ENCODE results near the gene RXFP4. TPM values are rescaled to one million over a fixed set of nuclear protein-coding genes. Genes with fewer than 3 reads are reported as not detected.

Gene RXFP4
- total and polyA plus RNA-seq, 7 experiments from 2014 or later = 0.60 to 1.3 TPM; not detected in 5

Small RNA genes lying within 50 kb of the gene (microRNA-seq; reads per million reads assigned to microRNA genes)
- gene MIR6738 (ENCODE audit: borderline microRNAs expressed) = not detected

Other genes starting within 250 kb of the RXFP4 start
- gene GON4L, start 84.4 kb upstream of the RXFP4 start, total RNA-seq = 100 to 1,000 TPM in 4 of 5 experiments, 10 to 100 TPM in 1; 87.2 to 138 (median 106) TPM
- 10 to 100 TPM; 25.4 to 40.5 TPM for gene GON4L, start 84.4 kb upstream of the RXFP4 start, polyA plus RNA-seq
- gene SYT11, start 82.1 kb upstream of the RXFP4 start, total RNA-seq = 10 to 100 TPM in 2 of 5 experiments, 1 to 10 TPM in 3; 1.4 to 22.9 (median 2.7) TPM
- under 1 TPM; 0.39 to 0.48 TPM for gene SYT11, start 82.1 kb upstream of the RXFP4 start, polyA plus RNA-seq
- gene RIT1, start 30.3 kb upstream of the RXFP4 start, total RNA-seq = 10 to 100 TPM; 34.0 to 83.9 (median 41.4) TPM
- 10 to 100 TPM; 19.1 to 19.7 TPM for gene RIT1, start 30.3 kb upstream of the RXFP4 start, polyA plus RNA-seq
- gene KHDC4, start 7.2 kb upstream of the RXFP4 start, total RNA-seq = 100 to 1,000 TPM in 2 of 5 experiments, 10 to 100 TPM in 3; 64.6 to 117 (median 79.8) TPM
- 1 to 10 TPM; 8.1 to 9.3 TPM for gene KHDC4, start 7.2 kb upstream of the RXFP4 start, polyA plus RNA-seq
- 100 to 1,000 TPM; 108 to 236 (median 182) TPM for gene ARHGEF2, start 36.9 kb downstream of the RXFP4 start, total RNA-seq
- gene ARHGEF2, start 36.9 kb downstream of the RXFP4 start, polyA plus RNA-seq = 10 to 100 TPM; 17.0 to 28.5 TPM
- 100 to 1,000 TPM; 207 to 278 (median 256) TPM for gene SSR2, start 79.3 kb downstream of the RXFP4 start, total RNA-seq
- 100 to 1,000 TPM; 366 to 393 TPM for gene SSR2, start 79.3 kb downstream of the RXFP4 start, polyA plus RNA-seq
- gene UBQLN4, start 112.2 kb downstream of the RXFP4 start, total RNA-seq = 10 to 100 TPM; 16.2 to 37.6 (median 31.3) TPM
- 1 to 10 TPM; 6.7 to 9.9 TPM for gene UBQLN4, start 112.2 kb downstream of the RXFP4 start, polyA plus RNA-seq
- gene LAMTOR2, start 113.1 kb downstream of the RXFP4 start, total RNA-seq = 10 to 100 TPM; 13.3 to 66.1 (median 27.9) TPM
- 10 to 100 TPM; 90.1 to 97.9 TPM for gene LAMTOR2, start 113.1 kb downstream of the RXFP4 start, polyA plus RNA-seq
- gene RAB25, start 119.5 kb downstream of the RXFP4 start, total RNA-seq = 1 to 10 TPM in 4 of 5 experiments, not detected in 1; 1.1 to 2.7 (median 2.2) TPM
- 1 to 10 TPM; 1.5 to 1.8 TPM for gene RAB25, start 119.5 kb downstream of the RXFP4 start, polyA plus RNA-seq
- under 1 TPM in 4 of 5 experiments, not detected in 1; 0.05 to 0.15 (median 0.13) TPM for gene MEX3A, start 140.8 kb downstream of the RXFP4 start, total RNA-seq
- not detected for gene MEX3A, start 140.8 kb downstream of the RXFP4 start, polyA plus RNA-seq
- 100 to 1,000 TPM in 2 of 5 experiments, 10 to 100 TPM in 1, 1 to 10 TPM in 2; 5.5 to 470 (median 18.0) TPM for gene LMNA, start 173.1 kb downstream of the RXFP4 start, total RNA-seq
- gene LMNA, start 173.1 kb downstream of the RXFP4 start, polyA plus RNA-seq = under 1 TPM in 1 of 2 donors, not detected in 1; 0.20 TPM
- gene SEMA4A, start 211.9 kb downstream of the RXFP4 start, total RNA-seq = 10 to 100 TPM in 1 of 5 experiments, 1 to 10 TPM in 4; 1.8 to 48.6 (median 3.8) TPM
- gene SEMA4A, start 211.9 kb downstream of the RXFP4 start, polyA plus RNA-seq = under 1 TPM; 0.06 to 0.24 TPM